ENCODE results near the gene ZNF69. TPM values are rescaled to one million over a fixed set of nuclear protein-coding genes. Genes with fewer than 3 reads are reported as not detected.
"Not testable (repeated sequence)": the region's sequence is repeated elsewhere in the genome, so short reads cannot be mapped to it uniquely, and the experiment has no call there.

The ZNF69 gene
- total and polyA plus RNA-seq, 4 donors = 2.5 to 12.0 (median 8.9) TPM

DNA sequence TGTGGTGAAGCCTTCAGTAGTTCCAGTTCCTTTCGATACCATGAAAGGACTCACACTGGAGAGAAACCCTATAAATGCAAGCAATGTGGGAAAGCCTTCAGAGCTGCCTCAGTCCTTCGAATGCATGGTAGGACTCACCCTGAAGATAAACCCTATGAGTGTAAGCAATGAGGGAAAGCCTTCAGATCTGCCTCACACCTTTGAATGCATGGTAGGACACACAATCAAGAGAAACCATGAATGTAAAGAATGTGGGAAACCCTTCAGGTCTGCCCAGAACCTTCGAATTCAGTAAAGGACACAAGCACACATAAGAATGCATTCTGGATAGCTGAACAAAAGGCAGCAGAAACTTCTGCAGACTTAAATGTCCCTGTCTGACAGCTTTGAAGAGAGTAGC lies 18.3 kb downstream of the ZNF69 start:
- Histone ChIP-seq H3K9ac (ENCODE audit: low read depth in 1 of 2, low read length in 2 of 2) (no peak overlapping the region), H3K36me3 (ENCODE audit: control insufficient read depth in 4 of 4, insufficient read depth in 3 of 4, low read depth in 1 of 4, low read length in 3 of 4) (peaks cover 8 to 42% (median 36%) of the 10 kb centered on the region in 4 donors), H3K4me3 (ENCODE audit: low read depth in 1 of 3, low read length in 3 of 3) (peak overlapping the region in 2 of 3 donors; percentile 80 to 87), H3K27ac (ENCODE audit: low read depth in 1 of 2, low read length in 2 of 2) (no peak overlapping the region), H3K27me3 (ENCODE audit: control insufficient read depth in 4 of 4, insufficient read depth in 4 of 4, low read length in 3 of 4) (no peaks in the 10 kb centered on the region), H3K4me1 (ENCODE audit: control insufficient read depth in 4 of 4, insufficient read depth in 4 of 4, low read length in 3 of 4) (no peaks in the 10 kb centered on the region), H3K9me3 (ENCODE audit: control insufficient read depth in 4 of 4, low read length in 3 of 4) (peaks cover 33 to 51% (median 39%) of the 10 kb centered on the region in 4 donors)
- no peak for TF ChIP-seq ZBTB33 (IDR thresholded peaks at IDR 0.05)
- TF ChIP-seq CTCF (IDR thresholded peaks at IDR 0.05; ENCODE audit: low read depth, low read length, missing input control) = no peak
- no peak for TF ChIP-seq YY1 (IDR thresholded peaks at IDR 0.05)
- TF ChIP-seq, protein P1, sequence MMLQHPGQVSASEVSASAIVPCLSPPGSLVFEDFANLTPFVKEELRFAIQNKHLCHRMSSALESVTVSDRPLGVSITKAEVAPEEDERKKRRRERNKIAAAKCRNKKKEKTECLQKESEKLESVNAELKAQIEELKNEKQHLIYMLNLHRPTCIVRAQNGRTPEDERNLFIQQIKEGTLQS (IDR thresholded peaks at IDR 0.05) = no peak
- no peak for TF ChIP-seq TAF1 (conservative IDR thresholded peaks at IDR 0.05)
- TF ChIP-seq MAX (IDR thresholded peaks at IDR 0.05) = no peak
- TF ChIP-seq, protein P2, sequence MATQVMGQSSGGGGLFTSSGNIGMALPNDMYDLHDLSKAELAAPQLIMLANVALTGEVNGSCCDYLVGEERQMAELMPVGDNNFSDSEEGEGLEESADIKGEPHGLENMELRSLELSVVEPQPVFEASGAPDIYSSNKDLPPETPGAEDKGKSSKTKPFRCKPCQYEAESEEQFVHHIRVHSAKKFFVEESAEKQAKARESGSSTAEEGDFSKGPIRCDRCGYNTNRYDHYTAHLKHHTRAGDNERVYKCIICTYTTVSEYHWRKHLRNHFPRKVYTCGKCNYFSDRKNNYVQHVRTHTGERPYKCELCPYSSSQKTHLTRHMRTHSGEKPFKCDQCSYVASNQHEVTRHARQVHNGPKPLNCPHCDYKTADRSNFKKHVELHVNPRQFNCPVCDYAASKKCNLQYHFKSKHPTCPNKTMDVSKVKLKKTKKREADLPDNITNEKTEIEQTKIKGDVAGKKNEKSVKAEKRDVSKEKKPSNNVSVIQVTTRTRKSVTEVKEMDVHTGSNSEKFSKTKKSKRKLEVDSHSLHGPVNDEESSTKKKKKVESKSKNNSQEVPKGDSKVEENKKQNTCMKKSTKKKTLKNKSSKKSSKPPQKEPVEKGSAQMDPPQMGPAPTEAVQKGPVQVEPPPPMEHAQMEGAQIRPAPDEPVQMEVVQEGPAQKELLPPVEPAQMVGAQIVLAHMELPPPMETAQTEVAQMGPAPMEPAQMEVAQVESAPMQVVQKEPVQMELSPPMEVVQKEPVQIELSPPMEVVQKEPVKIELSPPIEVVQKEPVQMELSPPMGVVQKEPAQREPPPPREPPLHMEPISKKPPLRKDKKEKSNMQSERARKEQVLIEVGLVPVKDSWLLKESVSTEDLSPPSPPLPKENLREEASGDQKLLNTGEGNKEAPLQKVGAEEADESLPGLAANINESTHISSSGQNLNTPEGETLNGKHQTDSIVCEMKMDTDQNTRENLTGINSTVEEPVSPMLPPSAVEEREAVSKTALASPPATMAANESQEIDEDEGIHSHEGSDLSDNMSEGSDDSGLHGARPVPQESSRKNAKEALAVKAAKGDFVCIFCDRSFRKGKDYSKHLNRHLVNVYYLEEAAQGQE (IDR thresholded peaks at IDR 0.05) = no peak
- TF ChIP-seq NR2F2 (IDR thresholded peaks at IDR 0.05) = no peak
- no peak for TF ChIP-seq FOXA2 (IDR thresholded peaks at IDR 0.05)
- no peak for DNase-seq (ENCODE audit: low spot score)
- 96% methylated on average over 3 of the region's 3 CpGs for WGBS

DNA sequence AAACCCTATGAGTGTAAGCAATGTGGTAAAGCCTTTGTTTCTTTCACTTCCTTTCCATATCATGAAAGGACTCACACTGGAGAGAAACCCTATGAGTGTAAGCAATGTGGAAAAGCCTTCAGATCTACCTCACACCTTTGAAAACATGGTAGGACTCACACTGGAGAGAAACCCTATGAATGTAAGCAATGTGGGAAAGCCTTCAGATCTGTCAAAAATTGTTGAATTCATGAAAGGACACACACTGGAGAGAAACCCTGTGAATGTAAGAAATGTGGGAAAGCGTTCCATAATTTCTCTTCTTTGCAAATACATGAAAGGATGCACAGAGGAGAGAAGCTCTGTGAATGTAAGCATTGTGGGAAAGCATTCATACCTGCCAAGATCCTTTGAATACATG lies 24.4 kb downstream of the ZNF69 start:
- not testable (repeated sequence) for H3K9ac ChIP-seq (ENCODE audit: low read depth in 1 of 2, low read length in 2 of 2); DNase-seq (ENCODE audit: low spot score); H3K27me3 ChIP-seq (ENCODE audit: control insufficient read depth in 4 of 4, insufficient read depth in 4 of 4, low read length in 3 of 4); H3K27ac ChIP-seq (ENCODE audit: low read depth in 1 of 2, low read length in 2 of 2); H3K4me1 ChIP-seq (ENCODE audit: control insufficient read depth in 4 of 4, insufficient read depth in 4 of 4, low read length in 3 of 4); H3K36me3 ChIP-seq (ENCODE audit: control insufficient read depth in 4 of 4, insufficient read depth in 3 of 4, low read depth in 1 of 4, low read length in 3 of 4)
- 97% methylated on average over 1 of the region's 1 CpG for WGBS
- H3K9me3 ChIP-seq (ENCODE audit: control insufficient read depth in 4 of 4, low read length in 3 of 4) = peaks cover 16 to 41% (median 24%) of the 10 kb centered on the region in 4 donors
- peak overlapping the region in 1 of 3 donors; percentile 63 for H3K4me3 ChIP-seq (ENCODE audit: low read depth in 1 of 3, low read length in 3 of 3)

- DNase-seq (ENCODE audit: low spot score); H3K36me3 ChIP-seq (ENCODE audit: control insufficient read depth in 4 of 4, insufficient read depth in 3 of 4, low read depth in 1 of 4, low read length in 3 of 4); H3K4me3 ChIP-seq (ENCODE audit: low read depth in 1 of 3, low read length in 3 of 3); H3K4me1 ChIP-seq (ENCODE audit: control insufficient read depth in 4 of 4, insufficient read depth in 4 of 4, low read length in 3 of 4); H3K9ac ChIP-seq (ENCODE audit: low read depth in 1 of 2, low read length in 2 of 2); H3K27me3 ChIP-seq (ENCODE audit: control insufficient read depth in 4 of 4, insufficient read depth in 4 of 4, low read length in 3 of 4); H3K27ac ChIP-seq (ENCODE audit: low read depth in 1 of 2, low read length in 2 of 2): not testable (repeated sequence)
- WGBS = 95% methylated on average over 4 of the region's 4 CpGs
- H3K9me3 ChIP-seq (ENCODE audit: control insufficient read depth in 4 of 4, low read length in 3 of 4) = peaks cover 19 to 41% (median 25%) of the 10 kb centered on the region in 4 donors
Measured at GRCh38 chr19:11914417-11915051, 27.0 kb downstream of the ZNF69 start.

All from liver (tissue), 9 donors.